Right hindlimb (tissue), 1 donor: ENCODE measurements around the gene STX8.
A peak's percentile ranks its signal among the peaks of the same experiment; 100 is the strongest.
"Not testable (repeated sequence)": the region's sequence is repeated elsewhere in the genome, so short reads cannot be mapped to it uniquely, and the experiment has no call there.

Experiments
- DNase-seq: peaks from one replicate; pipeline ENCODE4 v3.0.0-alpha.2; 2018

STX8 gene, protein sequence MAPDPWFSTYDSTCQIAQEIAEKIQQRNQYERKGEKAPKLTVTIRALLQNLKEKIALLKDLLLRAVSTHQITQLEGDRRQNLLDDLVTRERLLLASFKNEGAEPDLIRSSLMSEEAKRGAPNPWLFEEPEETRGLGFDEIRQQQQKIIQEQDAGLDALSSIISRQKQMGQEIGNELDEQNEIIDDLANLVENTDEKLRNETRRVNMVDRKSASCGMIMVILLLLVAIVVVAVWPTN

DNA sequence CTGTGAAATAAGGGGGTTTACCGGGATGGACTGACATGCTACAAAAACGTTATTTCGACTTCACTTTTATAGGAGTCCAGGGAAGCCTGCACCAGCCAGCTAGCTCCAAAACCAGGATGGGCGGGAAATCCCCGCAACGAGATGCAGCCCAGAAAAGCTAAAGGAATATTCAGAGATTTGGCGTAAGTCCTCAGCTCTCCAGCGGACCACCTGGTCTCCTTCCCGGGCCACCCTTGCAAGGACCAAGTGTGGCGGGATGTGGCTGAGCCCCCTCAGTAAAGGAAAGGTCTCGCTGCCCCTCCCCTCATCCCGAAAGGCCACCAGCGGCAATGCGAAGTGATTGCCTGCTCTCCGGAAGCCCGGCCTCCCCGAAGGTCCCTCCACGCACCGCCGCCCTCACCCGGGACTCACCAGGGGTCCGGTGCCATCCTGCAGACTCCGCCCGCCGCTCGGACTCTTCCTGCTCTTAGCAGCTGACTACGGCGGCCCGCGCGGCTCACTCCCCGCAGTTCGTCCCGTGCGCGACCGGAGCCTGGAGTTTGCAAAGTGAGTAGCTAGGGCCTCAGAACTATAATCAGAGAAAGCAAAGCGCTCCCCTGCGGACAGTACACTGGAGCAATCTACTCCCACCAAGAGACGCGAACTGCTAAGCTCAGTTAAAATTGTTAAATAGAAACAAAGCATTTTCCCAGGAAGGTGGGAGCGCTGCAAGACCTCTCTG is at the start of gene STX8:
TSS of gene STX8 (minus strand) at position 440 of the 721 bp plus-strand sequence. CDS start at position 428, 12 bp downstream.
- peak; percentile 93 for DNase-seq

- DNase-seq: no peak
These were observed 47.3 kb upstream of the STX8 start for GRCh38 chr17:9622961-9623360.

DNA sequence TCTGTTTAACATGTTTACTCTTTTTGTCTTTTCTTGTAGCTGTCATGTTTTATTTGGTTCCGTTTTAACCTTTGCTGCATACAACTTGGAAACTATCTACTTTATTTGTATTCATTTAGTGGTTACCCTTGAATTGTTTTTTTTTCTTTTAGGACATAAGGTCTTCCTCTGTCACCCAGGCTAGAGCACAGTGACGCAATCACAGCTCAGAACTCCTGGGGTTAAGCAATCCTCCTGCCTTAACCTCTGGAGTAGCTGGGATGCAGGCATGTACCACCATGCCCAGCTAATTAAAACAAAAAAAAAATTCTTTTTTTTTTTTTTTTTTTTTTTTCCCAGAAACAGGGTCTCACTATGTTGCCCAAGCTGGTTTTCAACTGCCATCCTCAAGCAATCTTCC is 39.9 kb upstream of the STX8 start:
- no peak for DNase-seq

- no peak for DNase-seq
These were observed 36.4 kb upstream of the STX8 start for GRCh38 chr17:9612006-9612405.

- no peak for DNase-seq
These were observed 35.9 kb upstream of the STX8 start for GRCh38 chr17:9611557-9611956.

- DNase-seq: not testable (repeated sequence)
These were observed 31.4 kb upstream of the STX8 start for GRCh38 chr17:9607058-9607457.

- no peak for DNase-seq
These were observed 30.8 kb upstream of the STX8 start for GRCh38 chr17:9606453-9606852.

DNA sequence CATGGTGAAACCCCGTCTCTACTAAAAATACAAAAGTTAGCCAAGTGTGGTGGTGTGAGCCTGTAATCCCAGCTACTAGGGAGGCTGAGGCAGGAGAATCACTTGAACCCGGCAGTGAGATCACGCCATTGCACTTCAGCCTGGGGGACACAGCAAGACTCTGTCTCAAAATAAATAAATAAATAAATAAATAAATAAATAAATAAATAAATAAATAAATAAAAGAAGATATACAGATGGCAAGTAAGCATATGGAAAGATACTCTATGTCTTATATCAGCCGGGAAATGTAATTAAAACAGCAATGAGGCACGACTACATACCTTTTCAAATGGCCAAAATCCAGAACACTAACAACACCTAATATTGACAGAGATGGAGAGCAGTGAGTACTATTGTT is 29.0 kb upstream of the STX8 start:
- not testable (repeated sequence) for DNase-seq

DNA sequence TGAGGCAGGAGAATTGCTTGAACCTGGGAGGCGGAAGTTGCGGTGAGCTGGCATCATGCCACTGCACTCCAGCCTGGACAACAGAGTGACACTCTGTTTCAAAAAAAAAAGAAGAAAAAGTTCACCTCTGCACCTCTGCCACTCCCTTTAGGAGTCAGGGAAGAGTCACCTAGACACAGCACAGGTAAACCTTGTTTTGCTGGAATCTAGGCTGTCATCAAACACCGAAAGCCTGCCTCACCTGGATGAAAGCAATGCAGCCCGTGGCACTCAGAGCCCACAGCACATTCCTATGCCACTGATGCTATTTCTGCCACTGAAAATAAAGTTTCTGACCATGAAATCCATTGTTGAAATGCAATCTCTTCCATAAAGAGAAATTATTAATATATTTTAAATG is 23.0 kb upstream of the STX8 start:
- no peak for DNase-seq

- DNase-seq: not testable (repeated sequence)
These were observed 22.0 kb upstream of the STX8 start for GRCh38 chr17:9597638-9598037.

DNA sequence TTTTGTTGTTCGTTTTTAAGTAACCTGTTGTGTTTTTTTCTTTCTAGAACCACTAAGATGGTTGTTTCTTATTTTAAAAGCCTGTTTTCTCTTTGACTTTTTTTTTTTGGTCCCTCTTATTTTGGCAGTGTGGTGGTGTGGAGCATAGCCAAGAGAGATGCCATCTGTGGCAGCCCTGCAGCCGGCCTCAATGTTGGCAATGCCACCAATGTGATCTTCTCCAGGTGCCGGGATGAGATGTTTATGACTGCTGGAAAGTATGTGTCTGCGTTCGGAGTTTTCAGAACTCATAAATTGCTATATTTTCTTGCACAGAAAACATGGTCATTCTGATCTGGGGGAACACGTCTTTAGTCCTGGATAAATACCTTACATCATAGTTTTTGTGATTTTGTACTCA is 18.4 kb upstream of the STX8 start:
- DNase-seq: no peak

DNA sequence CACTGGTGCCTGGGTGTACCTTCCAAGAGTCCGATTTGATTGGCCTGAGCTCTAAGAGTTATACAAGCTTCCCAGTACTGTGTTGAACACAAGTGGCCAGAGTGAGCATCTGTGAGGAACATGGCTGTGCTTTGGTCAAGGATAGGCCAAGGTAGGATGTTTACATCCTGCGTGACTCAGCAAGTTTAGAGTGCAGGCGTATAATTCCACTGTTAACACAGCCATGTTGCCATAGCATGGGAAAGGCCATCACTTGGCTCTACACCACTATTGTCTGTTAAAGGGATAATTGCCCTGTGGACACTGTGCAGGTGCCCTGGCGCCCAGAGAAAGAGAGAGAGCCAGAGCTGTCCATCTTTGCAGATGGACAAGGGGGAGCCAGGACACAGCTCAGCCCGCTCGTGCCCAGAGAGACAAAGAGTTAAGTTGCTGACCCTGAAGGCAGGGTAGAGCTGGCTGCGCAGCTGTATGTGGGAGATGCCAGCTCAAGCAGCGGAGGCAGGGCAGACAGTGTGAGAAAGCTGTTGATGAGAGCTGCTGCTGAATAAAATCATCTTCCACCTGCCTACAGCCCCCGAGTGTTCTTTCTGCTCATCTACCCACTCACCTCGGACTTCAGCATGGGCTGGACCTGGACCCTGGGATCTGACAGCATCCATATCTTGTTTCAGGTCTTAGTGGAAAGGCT is 12.5 kb upstream of the STX8 start:
- no peak for DNase-seq

DNA sequence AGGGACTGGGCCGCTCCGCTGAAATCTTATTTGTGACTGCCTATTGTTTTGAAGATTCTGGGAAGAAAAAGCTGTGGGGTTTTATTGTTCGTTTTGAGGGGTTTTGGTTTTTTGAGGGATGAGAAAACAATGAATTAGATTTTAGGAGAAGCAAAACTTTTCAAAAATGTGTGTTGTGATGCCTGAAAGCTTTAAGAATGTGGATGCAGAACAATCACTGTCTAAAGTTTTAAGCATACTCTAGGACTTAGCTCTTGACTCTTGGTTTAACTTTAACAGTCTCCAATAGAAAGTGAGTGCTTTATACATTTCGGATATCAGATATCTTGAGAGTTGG is 1.7 kb upstream of the STX8 start:
- DNase-seq: no peak

GRCh38 chr17:9576521-9577372 is 1.1 kb upstream of the STX8 start, which contains the start of gene CFAP52:
Gene CFAP52 (plus strand): TSS chr17:9576642. CDS start chr17:9576696, 54 bp downstream.
- DNase-seq: peak; percentile 85

GRCh38 chr17:9571201-9571600 is 4.4 kb downstream of the STX8 start:
- no peak for DNase-seq

- DNase-seq: no peak
These were observed 6.5 kb downstream of the STX8 start for GRCh38 chr17:9568957-9569588.

- no peak for DNase-seq
These were observed 7.6 kb downstream of the STX8 start for GRCh38 chr17:9568004-9568403.

GRCh38 chr17:9566739-9567138 is 8.9 kb downstream of the STX8 start:
- DNase-seq: not testable (repeated sequence)

GRCh38 chr17:9566067-9566466 is 9.6 kb downstream of the STX8 start:
- no peak for DNase-seq

- no peak for DNase-seq
These were observed 11.5 kb downstream of the STX8 start for GRCh38 chr17:9564104-9564503.

DNA sequence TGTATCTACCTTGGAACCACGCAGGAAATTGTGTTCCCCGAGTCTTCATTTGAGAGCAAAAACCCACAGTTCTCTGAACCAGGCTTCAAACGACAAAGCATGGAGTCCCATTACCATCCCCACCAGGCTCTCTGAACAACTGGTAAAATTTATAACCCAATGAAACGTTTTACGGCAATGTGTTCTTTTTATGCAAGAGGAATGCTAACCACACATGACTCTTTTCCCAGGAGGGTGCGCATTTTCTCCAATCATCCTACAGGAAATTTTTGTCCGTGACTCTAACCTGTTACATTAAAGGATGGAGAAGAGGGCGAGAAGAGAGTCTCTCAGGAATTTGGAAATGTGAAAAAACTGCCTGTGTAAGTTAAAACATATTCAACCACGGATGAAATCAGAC is 17.8 kb downstream of the STX8 start:
- DNase-seq: no peak

GRCh38 chr17:9557161-9557755 is 18.4 kb downstream of the STX8 start:
- no peak for DNase-seq
